ENCODE measurements around the gene NUDC. TPM values are rescaled to one million over a fixed set of nuclear protein-coding genes. Genes with fewer than 3 reads are reported as not detected.

Gene NUDC
- total and polyA plus RNA-seq, 9 of the 15 experiments (the other 6 are each of a cell fraction or from before 2014, with no cell fraction given) = 9.8 to 234 (median 149) TPM

DNA sequence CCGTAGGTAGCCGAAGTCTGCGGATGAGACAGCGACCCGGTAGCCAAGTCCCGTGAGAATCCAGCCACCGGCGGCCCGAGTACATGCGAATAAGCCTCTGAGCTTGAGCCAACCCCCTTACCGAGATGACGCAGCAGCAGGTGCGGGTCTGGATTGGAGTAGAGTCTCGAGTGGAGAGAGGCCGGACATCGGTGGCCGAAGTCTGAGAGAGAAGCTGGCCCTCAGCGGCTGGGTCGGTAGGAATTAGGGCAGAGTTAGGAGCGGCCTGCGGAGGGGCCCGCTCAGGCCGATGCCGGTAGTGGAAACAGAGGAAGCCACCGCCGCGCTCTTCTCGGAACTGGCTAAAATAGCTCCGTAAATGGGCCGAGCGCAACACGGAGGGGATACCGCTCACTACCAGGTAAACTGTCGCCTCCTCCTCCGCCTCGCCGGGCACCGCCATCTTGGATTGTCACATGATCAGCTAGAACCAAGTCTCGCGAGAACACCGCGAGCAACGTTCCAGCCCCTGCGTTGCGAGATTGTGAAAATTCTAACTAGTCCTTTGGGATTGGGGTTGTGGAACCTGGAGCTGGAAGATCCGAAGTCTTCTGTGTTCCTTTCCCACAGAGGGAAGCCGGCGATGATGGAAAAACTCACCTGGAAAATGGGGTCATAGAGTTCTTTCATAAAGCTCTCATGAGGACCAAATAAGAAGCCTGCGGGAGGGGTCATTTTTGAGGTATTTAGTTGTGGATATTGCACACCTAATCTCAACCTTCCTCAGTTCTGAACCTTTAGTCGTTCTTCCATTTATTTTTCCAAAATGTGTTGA, 21.3 kb upstream of the NUDC start, which contains the start of gene GPATCH3 (continued):
- TF ChIP-seq, protein P1, sequence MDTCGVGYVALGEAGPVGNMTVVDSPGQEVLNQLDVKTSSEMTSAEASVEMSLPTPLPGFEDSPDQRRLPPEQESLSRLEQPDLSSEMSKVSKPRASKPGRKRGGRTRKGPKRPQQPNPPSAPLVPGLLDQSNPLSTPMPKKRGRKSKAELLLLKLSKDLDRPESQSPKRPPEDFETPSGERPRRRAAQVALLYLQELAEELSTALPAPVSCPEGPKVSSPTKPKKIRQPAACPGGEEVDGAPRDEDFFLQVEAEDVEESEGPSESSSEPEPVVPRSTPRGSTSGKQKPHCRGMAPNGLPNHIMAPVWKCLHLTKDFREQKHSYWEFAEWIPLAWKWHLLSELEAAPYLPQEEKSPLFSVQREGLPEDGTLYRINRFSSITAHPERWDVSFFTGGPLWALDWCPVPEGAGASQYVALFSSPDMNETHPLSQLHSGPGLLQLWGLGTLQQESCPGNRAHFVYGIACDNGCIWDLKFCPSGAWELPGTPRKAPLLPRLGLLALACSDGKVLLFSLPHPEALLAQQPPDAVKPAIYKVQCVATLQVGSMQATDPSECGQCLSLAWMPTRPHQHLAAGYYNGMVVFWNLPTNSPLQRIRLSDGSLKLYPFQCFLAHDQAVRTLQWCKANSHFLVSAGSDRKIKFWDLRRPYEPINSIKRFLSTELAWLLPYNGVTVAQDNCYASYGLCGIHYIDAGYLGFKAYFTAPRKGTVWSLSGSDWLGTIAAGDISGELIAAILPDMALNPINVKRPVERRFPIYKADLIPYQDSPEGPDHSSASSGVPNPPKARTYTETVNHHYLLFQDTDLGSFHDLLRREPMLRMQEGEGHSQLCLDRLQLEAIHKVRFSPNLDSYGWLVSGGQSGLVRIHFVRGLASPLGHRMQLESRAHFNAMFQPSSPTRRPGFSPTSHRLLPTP (IDR thresholded peaks at IDR 0.05; ENCODE audit: borderline replicate concordance, extremely low read depth, insufficient read length) = no peak
- TF ChIP-seq HMG20B (CRISPR knock-in tag; IDR thresholded peaks at IDR 0.05) (no peak), EGR1 (conservative IDR thresholded peaks at IDR 0.05) (peak; percentile 51), BRCA1 (IDR thresholded peaks at IDR 0.05) (no peak), BRCA1 (CRISPR knock-in tag; IDR thresholded peaks at IDR 0.05) (no peak), BCL6 (CRISPR knock-in tag; IDR thresholded peaks at IDR 0.05) (no peak), SIN3A (IDR thresholded peaks at IDR 0.05; ENCODE audit: borderline replicate concordance in 2 of 2, control insufficient read depth in 1 of 2, low read depth in 2 of 2, low read length in 2 of 2) (peak; percentile 96 to 99), TAL1 (IDR thresholded peaks at IDR 0.05) (no peak), LCOR (CRISPR knock-in tag; IDR thresholded peaks at IDR 0.05) (no peak), ZNF165 (CRISPR knock-in tag; IDR thresholded peaks at IDR 0.05; ENCODE audit: borderline replicate concordance) (0 out of 2 replicates have a peak, but pooled peaks have one; percentile 45), SMARCB1 (IDR thresholded peaks at IDR 0.05; ENCODE audit: insufficient read length, low read depth) (no peak), GATA2 (CRISPR knock-in tag; IDR thresholded peaks at IDR 0.05) (no peak), ZFP1 (CRISPR knock-in tag; IDR thresholded peaks at IDR 0.05) (no peak), THRAP3 (IDR thresholded peaks at IDR 0.05; ENCODE audit: borderline replicate concordance) (no peak), HDAC6 (IDR thresholded peaks at IDR 0.05; ENCODE audit: low read depth, low read length) (no peak), CAMTA2 (CRISPR knock-in tag; conservative IDR thresholded peaks at IDR 0.05) (no peak)
- TF ChIP-seq, protein P2, sequence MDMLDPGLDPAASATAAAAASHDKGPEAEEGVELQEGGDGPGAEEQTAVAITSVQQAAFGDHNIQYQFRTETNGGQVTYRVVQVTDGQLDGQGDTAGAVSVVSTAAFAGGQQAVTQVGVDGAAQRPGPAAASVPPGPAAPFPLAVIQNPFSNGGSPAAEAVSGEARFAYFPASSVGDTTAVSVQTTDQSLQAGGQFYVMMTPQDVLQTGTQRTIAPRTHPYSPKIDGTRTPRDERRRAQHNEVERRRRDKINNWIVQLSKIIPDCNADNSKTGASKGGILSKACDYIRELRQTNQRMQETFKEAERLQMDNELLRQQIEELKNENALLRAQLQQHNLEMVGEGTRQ (CRISPR knock-in tag; IDR thresholded peaks at IDR 0.05) = peak; percentile 99
- TF ChIP-seq, protein P3, sequence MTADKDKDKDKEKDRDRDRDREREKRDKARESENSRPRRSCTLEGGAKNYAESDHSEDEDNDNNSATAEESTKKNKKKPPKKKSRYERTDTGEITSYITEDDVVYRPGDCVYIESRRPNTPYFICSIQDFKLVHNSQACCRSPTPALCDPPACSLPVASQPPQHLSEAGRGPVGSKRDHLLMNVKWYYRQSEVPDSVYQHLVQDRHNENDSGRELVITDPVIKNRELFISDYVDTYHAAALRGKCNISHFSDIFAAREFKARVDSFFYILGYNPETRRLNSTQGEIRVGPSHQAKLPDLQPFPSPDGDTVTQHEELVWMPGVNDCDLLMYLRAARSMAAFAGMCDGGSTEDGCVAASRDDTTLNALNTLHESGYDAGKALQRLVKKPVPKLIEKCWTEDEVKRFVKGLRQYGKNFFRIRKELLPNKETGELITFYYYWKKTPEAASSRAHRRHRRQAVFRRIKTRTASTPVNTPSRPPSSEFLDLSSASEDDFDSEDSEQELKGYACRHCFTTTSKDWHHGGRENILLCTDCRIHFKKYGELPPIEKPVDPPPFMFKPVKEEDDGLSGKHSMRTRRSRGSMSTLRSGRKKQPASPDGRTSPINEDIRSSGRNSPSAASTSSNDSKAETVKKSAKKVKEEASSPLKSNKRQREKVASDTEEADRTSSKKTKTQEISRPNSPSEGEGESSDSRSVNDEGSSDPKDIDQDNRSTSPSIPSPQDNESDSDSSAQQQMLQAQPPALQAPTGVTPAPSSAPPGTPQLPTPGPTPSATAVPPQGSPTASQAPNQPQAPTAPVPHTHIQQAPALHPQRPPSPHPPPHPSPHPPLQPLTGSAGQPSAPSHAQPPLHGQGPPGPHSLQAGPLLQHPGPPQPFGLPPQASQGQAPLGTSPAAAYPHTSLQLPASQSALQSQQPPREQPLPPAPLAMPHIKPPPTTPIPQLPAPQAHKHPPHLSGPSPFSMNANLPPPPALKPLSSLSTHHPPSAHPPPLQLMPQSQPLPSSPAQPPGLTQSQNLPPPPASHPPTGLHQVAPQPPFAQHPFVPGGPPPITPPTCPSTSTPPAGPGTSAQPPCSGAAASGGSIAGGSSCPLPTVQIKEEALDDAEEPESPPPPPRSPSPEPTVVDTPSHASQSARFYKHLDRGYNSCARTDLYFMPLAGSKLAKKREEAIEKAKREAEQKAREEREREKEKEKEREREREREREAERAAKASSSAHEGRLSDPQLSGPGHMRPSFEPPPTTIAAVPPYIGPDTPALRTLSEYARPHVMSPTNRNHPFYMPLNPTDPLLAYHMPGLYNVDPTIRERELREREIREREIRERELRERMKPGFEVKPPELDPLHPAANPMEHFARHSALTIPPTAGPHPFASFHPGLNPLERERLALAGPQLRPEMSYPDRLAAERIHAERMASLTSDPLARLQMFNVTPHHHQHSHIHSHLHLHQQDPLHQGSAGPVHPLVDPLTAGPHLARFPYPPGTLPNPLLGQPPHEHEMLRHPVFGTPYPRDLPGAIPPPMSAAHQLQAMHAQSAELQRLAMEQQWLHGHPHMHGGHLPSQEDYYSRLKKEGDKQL (CRISPR knock-in tag; IDR thresholded peaks at IDR 0.05; ENCODE audit: borderline replicate concordance) = no peak
- TF ChIP-seq, protein P4, sequence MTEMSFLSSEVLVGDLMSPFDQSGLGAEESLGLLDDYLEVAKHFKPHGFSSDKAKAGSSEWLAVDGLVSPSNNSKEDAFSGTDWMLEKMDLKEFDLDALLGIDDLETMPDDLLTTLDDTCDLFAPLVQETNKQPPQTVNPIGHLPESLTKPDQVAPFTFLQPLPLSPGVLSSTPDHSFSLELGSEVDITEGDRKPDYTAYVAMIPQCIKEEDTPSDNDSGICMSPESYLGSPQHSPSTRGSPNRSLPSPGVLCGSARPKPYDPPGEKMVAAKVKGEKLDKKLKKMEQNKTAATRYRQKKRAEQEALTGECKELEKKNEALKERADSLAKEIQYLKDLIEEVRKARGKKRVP (CRISPR knock-in tag; IDR thresholded peaks at IDR 0.05) = no peak
